GM12878 (cell line): Measurements from ENCODE around the gene INVS. TPM values are rescaled to one million over a fixed set of nuclear protein-coding genes. Genes with fewer than 3 reads are reported as not detected.

Experiments
- ATAC-seq: fragments of 200-7000 bp; cut with Tn5 transposase; 3 replicates; pipeline ENCODE4 v1.9.1; 2020; ENCODE audit warnings: mild to moderate bottlenecking, moderate library complexity
- BruUV-seq: library from RNA; stranded (reverse); fragments of 400-500 nt; replicated peaks from 2 replicates; lab custom pipeline; 2021; lab: Mats Ljungman, UMichigan
- CTCF ChIA-PET: fragments of 300-600 bp; sonication (Branson Sonifier 250); formaldehyde crosslinking; extraction: SDS; loops from one replicate; lab custom pipeline; 2021; ENCODE audit warnings: inconsistent platforms; lab: Yijun Ruan, JAX
- POLR2A ChIA-PET: fragments of 350-600 bp; formaldehyde crosslinking; extraction: SDS; loops from one replicate; lab custom pipeline; 2021; ENCODE audit warnings: inconsistent platforms; lab: Charles Lee
- RAD21 ChIA-PET: fragments of 300-600 bp; sonication (Branson Sonifier 250); formaldehyde crosslinking; loops from one replicate; lab custom pipeline; 2023; ENCODE audit warnings: antibody characterized with exemption; ENCODE audit not compliant: unreplicated experiment; lab: Charles Lee
- SMC1A ChIA-PET: fragments of 300-600 bp; sonication (Branson Sonifier 250); formaldehyde crosslinking; loops from one replicate; lab custom pipeline; 2023; ENCODE audit not compliant: unreplicated experiment, uncharacterized antibody; lab: Charles Lee
- DNase-seq: peaks from one replicate; pipeline ENCODE4 v3.0.0-alpha.2; 2011; ENCODE audit warnings: low read depth, low spot score
- FAIRE-seq: peaks from 3 replicates; lab custom pipeline; 2011; peaks lifted over from hg19 to GRCh38; lab: Jason Lieb, UNC
- H2AFZ ChIP-seq: 2 replicates; pipeline ENCODE4 v1.6.0; 2011; ENCODE audit warnings: low read depth, low read length, control low read depth; ENCODE audit not compliant: control insufficient read depth
- H3K27ac ChIP-seq: 2 replicates; pipeline ENCODE4 v1.5.1; 2011; ENCODE audit warnings: control low read depth; ENCODE audit not compliant: control insufficient read depth, insufficient read depth
- H3K27me3 ChIP-seq, 2 experiments: replicated peaks in 1 of 2; 2 replicates each; pipeline versions ENCODE4 v1.6.0 to v1.6.1; 2011; ENCODE audit warnings: low read length in 1 of 2; ENCODE audit not compliant: control insufficient read depth in 2 of 2, insufficient read depth in 2 of 2
- H3K36me3 ChIP-seq, 2 experiments: 2 replicates each; pipeline ENCODE4 v1.5.1; 2011; ENCODE audit warnings: low read length in 1 of 2; ENCODE audit not compliant: control insufficient read depth in 2 of 2, insufficient read depth in 2 of 2
- H3K4me1 ChIP-seq: 2 replicates; pipeline ENCODE4 v1.6.1; 2011; ENCODE audit warnings: mild to moderate bottlenecking, low read length, moderate library complexity, mixed read lengths; ENCODE audit not compliant: control insufficient read depth, insufficient read depth
- H3K4me2 ChIP-seq: 2 replicates; pipeline ENCODE4 v1.6.0; 2011; ENCODE audit warnings: control low read depth; ENCODE audit not compliant: control insufficient read depth, insufficient read depth
- H3K4me3 ChIP-seq: fragments of 200-600 bp; sonication (generic); 2 replicates; pipeline ENCODE4 v1.5.1; 2016
- H3K79me2 ChIP-seq: 2 replicates; pipeline ENCODE4 v1.6.0; 2011; ENCODE audit warnings: low read length; ENCODE audit not compliant: control insufficient read depth, insufficient read depth
- H3K9ac ChIP-seq: 2 replicates; pipeline ENCODE4 v1.8.0; 2011; ENCODE audit warnings: low read length, control low read depth, mixed read lengths; ENCODE audit not compliant: control insufficient read depth, insufficient read depth
- H3K9me3 ChIP-seq: replicated peaks from 3 replicates; pipeline ENCODE4 v1.5.1; 2011; ENCODE audit warnings: mild to moderate bottlenecking, low read length; ENCODE audit not compliant: control insufficient read depth, insufficient read depth
- H4K20me1 ChIP-seq: 2 replicates; pipeline ENCODE4 v1.6.0; 2011; ENCODE audit not compliant: control insufficient read depth, insufficient read depth
- EED ChIP-seq: sonication (generic); IDR thresholded peaks from 2 replicates; pipeline ENCODE4 v1.6.1; 2016; ENCODE audit warnings: antibody characterized with exemption, low read depth
- ETV6 ChIP-seq, 2 experiments: fragments of 450-650 bp in 1 of 2; IDR thresholded peaks in 1 of 2; conservative IDR thresholded peaks in 1 of 2; 2 replicates each; pipeline ENCODE4 v1.6.1; 2014; ENCODE audit warnings: antibody characterized with exemption in 1 of 2, borderline replicate concordance in 1 of 2, low read depth in 1 of 2, mild to moderate bottlenecking in 1 of 2, moderate library complexity in 1 of 2
- IRF3 ChIP-seq: fragments of 450-650 bp; IDR thresholded peaks from 2 replicates; pipeline ENCODE4 v1.6.1; 2014; ENCODE audit warnings: mild to moderate bottlenecking
- MEF2A ChIP-seq: IDR thresholded peaks from 2 replicates; pipeline ENCODE4 v1.6.1; 2011; ENCODE audit warnings: low read depth, mild to moderate bottlenecking, low read length, moderate library complexity; ENCODE audit not compliant: insufficient read depth
- MTA3 ChIP-seq: IDR thresholded peaks from 2 replicates; pipeline ENCODE4 v1.6.1; 2012; ENCODE audit warnings: low read length, inconsistent platforms, borderline replicate concordance
- NRF1 ChIP-seq: conservative IDR thresholded peaks from 2 replicates; pipeline ENCODE4 v1.6.1; 2011; ENCODE audit warnings: mild to moderate bottlenecking, low read depth, low read length, improper control_type of control experiment
- PAX5 ChIP-seq: IDR thresholded peaks from 2 replicates; pipeline ENCODE4 v1.6.1; 2011; ENCODE audit warnings: low read depth, low read length, borderline replicate concordance
- RAD21 ChIP-seq: IDR thresholded peaks from 2 replicates; pipeline ENCODE4 v1.6.1; 2011; ENCODE audit warnings: mild to moderate bottlenecking, low read depth, low read length, moderate library complexity; ENCODE audit not compliant: insufficient read depth
- RUNX3 ChIP-seq: IDR thresholded peaks from 2 replicates; pipeline ENCODE4 v1.6.1; 2012; ENCODE audit warnings: low read length, inconsistent platforms
- TCF12 ChIP-seq: IDR thresholded peaks from 2 replicates; pipeline ENCODE4 v1.6.1; 2011; ENCODE audit warnings: low read depth, mild to moderate bottlenecking, low read length
- WRNIP1 ChIP-seq: IDR thresholded peaks from 2 replicates; pipeline ENCODE4 v1.6.1; 2011; ENCODE audit warnings: low read depth, low read length, improper control_type of control experiment, borderline replicate concordance
- ZBTB4 ChIP-seq: fragments of 450-650 bp; formaldehyde crosslinking; IDR thresholded peaks from 2 replicates; pipeline ENCODE4 v1.4.0; 2022; ENCODE audit warnings: mild to moderate bottlenecking, moderate library complexity
- ZNF24 ChIP-seq: fragments of 450-650 bp; IDR thresholded peaks from 2 replicates; pipeline ENCODE4 v1.6.1; 2017; ENCODE audit warnings: antibody characterized with exemption, mild to moderate bottlenecking
- WGBS: methylation state at CpG from one replicate; pipeline ENCODE4 v1.1.6; 2016; ENCODE audit warnings: low lambda C conversion rate; ENCODE audit not compliant: insufficient replicate concordance, insufficient coverage; ENCODE audit errors: missing lambda C conversion rate; 5-methylcytosine and 5-hydroxymethylcytosine counted together
- in situ Hi-C: fragments of 300-500 bp; cut with MboI; formaldehyde crosslinking; loops from 9 replicates; pipeline ENCODE4 v1.14.3; 2018; ENCODE audit warnings: mixed read lengths
- intact Hi-C: fragments of 100-400 bp; cut with micrococcal nuclease; formaldehyde crosslinking; loops from one replicate; pipeline ENCODE4 v1.14.2; 2022; ENCODE audit not compliant: unreplicated experiment
- polyA plus RNA-seq, 11 experiments: library from polyadenylated mRNA; depleted of rRNA in 4 of 11; unstranded in 6 of 11; stranded (reverse) in 5 of 11; fragments of >200 nt; fragmentation: Nextera tagmentation in 4 of 11; fragmentation: Illumina TruSeq in 1 of 11; extraction: Ambion mirVana in 4 of 11; extraction: Trizol in 1 of 11; gene quantifications; 1 replicate in 1 of 11; 2 replicates in 10 of 11; pipeline versions ENCODE4 v1.2.1 to v1.2.3, GENCODE V29; 2011 to 2016; ENCODE audit warnings: inconsistent platforms in 2 of 11, missing spikeins in 2 of 11, low read depth in 1 of 11
- total RNA-seq, 4 experiments: library from RNA; depleted of rRNA in 3 of 4; stranded (reverse); fragments of >200 nt in 3 of 4; fragmentation: Illumina TruSeq in 1 of 4; extraction: Trizol in 1 of 4; gene quantifications; 2 replicates each; pipeline versions ENCODE4 v1.2.1 to v1.2.3, GENCODE V29; 2013 to 2021
- TF ChIP-seq, protein P1 (sequence below): fragments of 450-650 bp; IDR thresholded peaks from 2 replicates; pipeline ENCODE4 v1.6.1; 2017; ENCODE audit warnings: mild to moderate bottlenecking, low read depth, inconsistent platforms; ENCODE audit not compliant: poor library complexity, severe bottlenecking
- TF ChIP-seq, protein P2 (sequence below): IDR thresholded peaks from 2 replicates; pipeline ENCODE4 v1.6.1; 2011; ENCODE audit warnings: low read depth, low read length, improper control_type of control experiment, borderline replicate concordance

The INVS gene
- total and polyA plus RNA-seq, 10 of the 15 experiments (the other 5 are each of a cell fraction or from before 2014, with no cell fraction given), result 0.93 to 20.8 (median 13.2) TPM

DNA sequence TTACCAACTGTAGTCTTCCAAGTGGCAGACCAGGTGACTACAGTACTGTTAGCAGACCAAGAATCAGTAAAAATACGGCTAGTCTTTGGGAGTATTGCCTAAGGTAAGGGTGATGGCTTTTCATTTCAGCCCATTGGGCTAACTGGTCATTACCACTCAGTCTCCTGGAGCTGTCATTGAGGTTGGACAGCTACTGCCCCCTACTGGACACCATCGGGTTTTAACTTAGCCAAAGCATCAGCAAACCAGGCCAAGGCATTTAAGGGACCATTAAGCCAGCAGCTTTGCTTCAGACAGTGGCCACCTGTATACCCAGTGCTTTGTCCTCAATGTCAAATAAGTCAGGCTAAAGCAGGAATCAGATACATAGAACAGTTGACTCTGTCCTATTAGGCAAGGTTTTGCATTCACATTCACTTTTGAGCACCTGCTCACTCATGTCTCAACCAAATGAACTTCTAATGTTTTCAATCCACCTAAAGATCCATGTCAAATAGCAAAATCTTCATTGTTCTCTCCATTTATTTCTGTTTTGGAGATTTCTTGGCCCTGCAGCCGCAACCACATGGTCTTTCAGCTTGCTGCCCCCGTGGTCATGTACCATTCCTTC is 117.2 kb downstream of the INVS start:
- H3K27ac ChIP-seq, result no peak overlapping the region
- POLR2A ChIA-PET, result interaction anchor here (1.0 kb wide), 1 partner anchor 185 kb away, joined by 4 read pairs; no protein-coding TSS in a partner anchor
- in situ Hi-C loops, result loop anchor here (5.0 to 25.0 kb wide), 3 partner anchors 184 to 1051 kb away; partner anchors contain the start of gene NR4A3
- CTCF ChIA-PET, result interaction anchor here (0.6 to 12.2 kb wide), 26 partner anchors 9 to 1032 kb away, joined by 3 to 143 read pairs (median 4); no protein-coding TSS in a partner anchor
- BruUV-seq, result no TSS peak
- no peak overlapping the region for H2AFZ ChIP-seq
- SMC1A ChIA-PET, result interaction anchor here (0.6 to 10.0 kb wide), 8 partner anchors 9 to 1034 kb away, joined by 3 to 115 read pairs (median 4); no protein-coding TSS in a partner anchor
- ATAC-seq (peak; percentile 96), DNase-seq (peak; percentile 40), FAIRE-seq (peak; percentile 89)
- H3K27me3 ChIP-seq, result no peaks in the 10 kb centered on the region
- no peaks in the 10 kb centered on the region for H3K9me3 ChIP-seq
- H3K36me3 ChIP-seq, result peaks cover 0 to 9% of the 10 kb centered on the region in 2 experiments; a peak in 2 of 4 replicates
- H4K20me1 ChIP-seq, result no peaks in the 10 kb centered on the region; the same call in 1 of the 2 replicates
- intact Hi-C loops, result loop anchor here (1.0 to 10.0 kb wide), 6 partner anchors 119 to 1049 kb away; partner anchors contain the start of genes ERP44, INVS and NR4A3
- peaks cover 17% of the 10 kb centered on the region for H3K4me1 ChIP-seq
- H3K9ac ChIP-seq, result no peak overlapping the region
- no peak overlapping the region for H3K4me2 ChIP-seq
- 50% methylated on average over 4 of the region's 4 CpGs for WGBS
- no peaks in the 10 kb centered on the region for H3K79me2 ChIP-seq
- RAD21 ChIA-PET, result interaction anchor here (1.0 to 4.0 kb wide), 8 partner anchors 110 to 985 kb away, joined by 3 to 15 read pairs (median 4); no protein-coding TSS in a partner anchor
- no peak overlapping the region for H3K4me3 ChIP-seq
- TF ChIP-seq RUNX3, result peak; percentile 43; the same call in 1 of the 2 replicates
- TF ChIP-seq IRF3, result no peak
- no peak for TF ChIP-seq EED
- no peak for TF ChIP-seq MTA3
- no peak for TF ChIP-seq ZNF24
- TF ChIP-seq RAD21, result peak; percentile 88
- no peak for TF ChIP-seq TCF12
- TF ChIP-seq, protein P1, sequence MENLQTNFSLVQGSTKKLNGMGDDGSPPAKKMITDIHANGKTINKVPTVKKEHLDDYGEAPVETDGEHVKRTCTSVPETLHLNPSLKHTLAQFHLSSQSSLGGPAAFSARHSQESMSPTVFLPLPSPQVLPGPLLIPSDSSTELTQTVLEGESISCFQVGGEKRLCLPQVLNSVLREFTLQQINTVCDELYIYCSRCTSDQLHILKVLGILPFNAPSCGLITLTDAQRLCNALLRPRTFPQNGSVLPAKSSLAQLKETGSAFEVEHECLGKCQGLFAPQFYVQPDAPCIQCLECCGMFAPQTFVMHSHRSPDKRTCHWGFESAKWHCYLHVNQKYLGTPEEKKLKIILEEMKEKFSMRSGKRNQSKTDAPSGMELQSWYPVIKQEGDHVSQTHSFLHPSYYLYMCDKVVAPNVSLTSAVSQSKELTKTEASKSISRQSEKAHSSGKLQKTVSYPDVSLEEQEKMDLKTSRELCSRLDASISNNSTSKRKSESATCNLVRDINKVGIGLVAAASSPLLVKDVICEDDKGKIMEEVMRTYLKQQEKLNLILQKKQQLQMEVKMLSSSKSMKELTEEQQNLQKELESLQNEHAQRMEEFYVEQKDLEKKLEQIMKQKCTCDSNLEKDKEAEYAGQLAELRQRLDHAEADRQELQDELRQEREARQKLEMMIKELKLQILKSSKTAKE, result peak; percentile 14
- no peak for TF ChIP-seq NRF1
- no peak for TF ChIP-seq ZBTB4 (CRISPR knock-in tag)
- no peak for TF ChIP-seq WRNIP1
- TF ChIP-seq PAX5, result no peak
- no peak for TF ChIP-seq ETV6 (conservative IDR thresholded peaks at IDR 0.05 in 1 of 2, IDR thresholded peaks at IDR 0.05 in 1 of 2; ENCODE audit: borderline replicate concordance in 1 of 2, low read depth in 1 of 2)
- TF ChIP-seq, protein P2, sequence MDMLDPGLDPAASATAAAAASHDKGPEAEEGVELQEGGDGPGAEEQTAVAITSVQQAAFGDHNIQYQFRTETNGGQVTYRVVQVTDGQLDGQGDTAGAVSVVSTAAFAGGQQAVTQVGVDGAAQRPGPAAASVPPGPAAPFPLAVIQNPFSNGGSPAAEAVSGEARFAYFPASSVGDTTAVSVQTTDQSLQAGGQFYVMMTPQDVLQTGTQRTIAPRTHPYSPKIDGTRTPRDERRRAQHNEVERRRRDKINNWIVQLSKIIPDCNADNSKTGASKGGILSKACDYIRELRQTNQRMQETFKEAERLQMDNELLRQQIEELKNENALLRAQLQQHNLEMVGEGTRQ, result no peak
- no peak for TF ChIP-seq MEF2A
